T-helper 2 cell treated with Interferon-gamma antibody and Interleukin-4, amounts not matched to agents 5 μg/mL and 100 μg/mL, for 36 hours (primary cell): ENCODE measurements around the gene CPNE4.

Source experiments
- DNase-seq: peaks from one replicate; pipeline ENCODE4 v3.0.0; 2021; ENCODE audit warnings: low spot score
- H3K27ac Mint-ChIP-seq: one replicate; pipeline ENCODE4 v1.8.0; 2021; ENCODE audit warnings: mild to moderate bottlenecking, mixed read lengths
- H3K27me3 Mint-ChIP-seq: one replicate; pipeline ENCODE4 v1.8.0; 2021; ENCODE audit warnings: low read depth, mixed read lengths
- H3K36me3 Mint-ChIP-seq: one replicate; pipeline ENCODE4 v1.8.0; 2021; ENCODE audit warnings: low read depth, mixed read lengths
- H3K4me1 Mint-ChIP-seq: one replicate; pipeline ENCODE4 v1.8.0; 2021; ENCODE audit warnings: low read depth, mixed read lengths
- H3K4me3 Mint-ChIP-seq: one replicate; pipeline ENCODE4 v1.8.0; 2022; ENCODE audit warnings: mild to moderate bottlenecking, moderate library complexity, mixed read lengths
- H3K9me3 Mint-ChIP-seq: one replicate; pipeline ENCODE4 v1.8.0; 2021; ENCODE audit warnings: mixed read lengths

The CPNE4 gene

DNA sequence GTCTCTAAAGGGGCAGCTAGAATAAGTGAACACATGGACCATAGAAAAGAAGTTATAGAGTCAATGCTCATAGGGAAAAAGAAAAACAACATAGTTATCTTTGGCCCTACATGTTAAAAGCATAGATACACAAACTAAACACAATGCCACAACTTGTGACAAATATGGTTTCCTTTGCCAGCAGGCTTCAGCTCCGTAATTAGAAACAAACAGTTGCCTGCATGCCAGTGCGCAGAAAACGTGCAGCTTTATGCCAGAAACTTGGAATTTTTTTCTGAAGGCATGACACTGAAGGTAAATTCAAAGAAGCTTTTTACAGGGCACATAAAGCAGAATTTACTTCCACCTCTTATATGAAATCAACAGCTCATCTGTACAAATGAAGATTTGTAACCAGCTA lies 2.2 kb upstream of the CPNE4 start:
- no peak for DNase-seq
- Mint-ChIP-seq H3K36me3 (no peaks in the 10 kb centered on the region), H3K27me3 (peaks cover 31% of the 10 kb centered on the region), H3K9me3 (no peaks in the 10 kb centered on the region), H3K4me3 (no peak overlapping the region), H3K27ac (no peak overlapping the region), H3K4me1 (peaks cover 7% of the 10 kb centered on the region)

DNA sequence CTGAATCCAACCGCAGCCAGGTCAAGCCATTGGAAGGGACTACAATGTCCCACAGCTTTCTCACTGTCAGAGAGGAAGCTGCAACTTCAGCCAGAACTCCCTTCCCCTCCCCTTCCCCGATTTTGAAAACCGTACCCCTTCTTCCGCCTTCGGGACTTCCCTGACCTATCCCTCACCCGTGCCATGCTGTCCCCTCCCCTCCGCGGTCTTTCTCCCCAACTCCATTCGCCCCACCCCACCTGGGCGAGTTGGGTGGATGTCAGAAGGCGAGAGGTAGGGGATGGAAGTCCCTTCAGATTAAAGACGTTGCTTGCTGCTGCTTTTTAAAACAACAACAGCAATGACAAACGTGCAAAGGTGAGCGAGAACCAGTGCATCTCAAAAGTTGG lies 723 bp downstream of the CPNE4 start:
- Mint-ChIP-seq H3K36me3 (no peaks in the 10 kb centered on the region), H3K4me3 (no peak overlapping the region), H3K4me1 (peaks cover 7% of the 10 kb centered on the region), H3K27me3 (peaks cover 36% of the 10 kb centered on the region), H3K27ac (no peak overlapping the region), H3K9me3 (no peaks in the 10 kb centered on the region)
- DNase-seq = no peak

DNA sequence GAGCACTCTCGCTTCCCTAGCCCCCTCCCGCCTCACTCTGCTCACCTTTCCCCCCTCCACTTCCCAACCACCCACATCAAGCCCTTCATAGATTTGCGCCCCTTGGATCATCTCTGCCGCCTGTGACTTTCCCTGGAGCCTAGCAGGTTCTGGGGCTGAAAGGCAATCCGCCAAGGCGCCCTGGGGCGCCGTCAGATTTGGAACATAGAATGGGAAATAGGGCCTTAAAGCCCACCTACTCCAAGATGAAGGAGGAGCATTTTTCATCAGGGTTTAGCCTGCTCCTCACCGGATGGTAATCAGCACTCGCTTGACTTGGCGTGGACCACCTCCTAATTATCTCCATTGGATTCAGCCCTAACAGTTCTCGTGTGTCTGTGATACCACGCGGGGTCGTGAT lies 1.3 kb downstream of the CPNE4 start:
- Mint-ChIP-seq H3K36me3 (no peaks in the 10 kb centered on the region), H3K4me3 (no peak overlapping the region), H3K27ac (no peak overlapping the region), H3K9me3 (no peaks in the 10 kb centered on the region), H3K27me3 (peaks cover 36% of the 10 kb centered on the region), H3K4me1 (peaks cover 7% of the 10 kb centered on the region)
- no peak for DNase-seq

DNA sequence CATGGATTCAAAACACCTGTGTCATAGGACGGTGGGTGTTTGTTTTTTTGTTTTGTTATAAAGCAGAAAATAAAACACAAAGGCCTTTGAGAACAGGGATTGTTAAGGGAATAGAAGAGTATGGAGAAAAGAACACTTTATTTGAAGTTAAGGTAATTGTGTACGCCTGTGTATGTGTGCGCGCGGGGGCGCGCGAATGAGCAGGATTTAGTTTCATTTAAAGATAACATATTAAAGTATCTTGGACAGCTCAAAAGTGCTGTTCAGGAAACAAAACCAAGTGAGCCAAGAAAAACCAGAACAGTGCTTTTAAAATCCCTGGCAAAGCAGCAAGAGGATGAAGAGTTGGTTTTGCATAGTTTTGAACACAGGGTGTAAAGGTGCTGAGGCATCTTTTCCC lies 1.9 kb downstream of the CPNE4 start:
- peaks cover 36% of the 10 kb centered on the region for H3K27me3 Mint-ChIP-seq
- DNase-seq = no peak
- no peaks in the 10 kb centered on the region for H3K36me3 Mint-ChIP-seq
- peaks cover 7% of the 10 kb centered on the region for H3K4me1 Mint-ChIP-seq
- no peak overlapping the region for H3K4me3 Mint-ChIP-seq
- H3K27ac Mint-ChIP-seq = no peak overlapping the region
- H3K9me3 Mint-ChIP-seq = no peaks in the 10 kb centered on the region

DNA sequence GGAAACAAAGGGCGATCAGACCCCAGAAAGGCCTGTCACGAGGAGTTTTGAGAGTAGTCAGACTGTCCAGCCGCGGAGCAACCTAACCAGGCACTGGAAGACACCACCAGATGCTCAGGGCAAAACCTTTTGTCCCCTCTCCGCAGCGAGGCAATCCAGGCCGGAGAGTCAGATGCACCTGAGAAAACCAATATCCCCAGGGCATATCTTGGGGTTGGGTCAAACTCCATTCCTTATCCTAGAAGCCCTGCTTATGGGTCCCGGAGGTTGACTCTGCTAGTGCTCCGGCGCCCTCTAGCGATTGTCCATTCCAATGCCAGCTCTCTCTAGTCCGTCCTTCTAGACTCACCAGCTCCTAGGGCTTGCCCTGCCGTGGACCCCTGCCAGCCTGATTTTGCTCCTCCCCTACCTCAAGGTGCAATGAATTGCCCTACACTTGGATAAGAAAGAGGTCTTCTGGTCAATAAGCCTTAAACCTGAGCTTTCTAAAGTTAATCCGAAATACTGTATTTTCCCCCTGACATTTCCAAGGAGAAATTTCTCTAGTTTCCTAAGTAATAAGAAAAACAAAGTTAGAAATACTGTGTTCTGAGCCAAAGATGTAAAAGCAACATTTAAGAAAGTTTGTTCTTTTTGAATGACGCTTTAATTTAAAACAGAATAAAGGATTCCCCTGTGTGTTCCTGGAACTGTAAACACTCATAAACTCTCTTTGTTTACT lies 5.5 kb downstream of the CPNE4 start:
- Mint-ChIP-seq H3K9me3 (no peaks in the 10 kb centered on the region), H3K4me1 (peaks cover 3% of the 10 kb centered on the region), H3K36me3 (no peaks in the 10 kb centered on the region), H3K4me3 (no peak overlapping the region), H3K27ac (no peak overlapping the region), H3K27me3 (peaks cover 22% of the 10 kb centered on the region)
- peak; percentile 36 for DNase-seq

DNA sequence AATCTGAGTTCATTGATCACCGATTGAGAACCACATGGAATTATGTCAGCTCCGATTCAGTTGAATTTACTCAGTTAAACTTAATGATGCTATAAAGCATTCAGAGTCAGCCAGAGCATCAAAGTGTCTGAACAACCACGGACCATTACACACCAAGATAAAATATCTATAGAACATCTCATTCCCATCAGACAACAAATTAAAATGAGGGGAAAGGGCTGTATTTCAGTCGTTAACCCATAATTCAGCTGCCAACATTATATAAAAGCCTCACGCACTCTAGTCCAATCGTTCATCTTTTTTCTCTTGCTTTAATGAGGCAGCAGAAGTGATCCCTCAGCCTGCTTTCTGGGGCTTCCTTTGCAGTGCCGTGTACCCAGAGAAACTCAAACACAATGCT lies 11.9 kb downstream of the CPNE4 start:
- no peak overlapping the region for H3K4me3 Mint-ChIP-seq
- H3K9me3 Mint-ChIP-seq = no peaks in the 10 kb centered on the region
- DNase-seq = no peak
- no peaks in the 10 kb centered on the region for H3K27me3 Mint-ChIP-seq
- H3K27ac Mint-ChIP-seq = no peak overlapping the region
- H3K36me3 Mint-ChIP-seq = no peaks in the 10 kb centered on the region
- H3K4me1 Mint-ChIP-seq = no peaks in the 10 kb centered on the region

DNA sequence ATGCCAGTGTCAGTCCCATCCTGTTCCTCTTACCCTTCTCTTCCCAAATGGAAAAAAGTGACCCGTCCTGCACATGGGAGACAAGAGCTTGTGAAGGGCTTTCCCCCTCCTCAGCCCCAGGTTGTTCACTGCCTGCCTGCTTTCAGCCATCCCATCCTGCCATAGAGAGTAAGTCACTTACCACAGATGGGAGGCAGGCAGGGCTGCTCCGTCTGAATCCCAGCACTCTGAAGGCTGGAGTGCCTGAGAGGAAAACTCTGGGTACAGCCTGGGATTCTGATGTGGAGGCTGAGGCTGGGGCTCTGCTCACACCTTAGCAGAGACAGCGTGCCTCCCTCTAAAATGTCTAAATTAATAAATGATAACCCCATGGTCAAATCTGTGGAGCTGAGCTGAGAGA lies 14.8 kb downstream of the CPNE4 start:
- no peak overlapping the region for H3K4me3 Mint-ChIP-seq
- no peak overlapping the region for H3K27ac Mint-ChIP-seq
- H3K36me3 Mint-ChIP-seq = no peaks in the 10 kb centered on the region
- no peak for DNase-seq
- peaks cover 3% of the 10 kb centered on the region for H3K27me3 Mint-ChIP-seq
- H3K9me3 Mint-ChIP-seq = no peaks in the 10 kb centered on the region
- no peaks in the 10 kb centered on the region for H3K4me1 Mint-ChIP-seq

DNA sequence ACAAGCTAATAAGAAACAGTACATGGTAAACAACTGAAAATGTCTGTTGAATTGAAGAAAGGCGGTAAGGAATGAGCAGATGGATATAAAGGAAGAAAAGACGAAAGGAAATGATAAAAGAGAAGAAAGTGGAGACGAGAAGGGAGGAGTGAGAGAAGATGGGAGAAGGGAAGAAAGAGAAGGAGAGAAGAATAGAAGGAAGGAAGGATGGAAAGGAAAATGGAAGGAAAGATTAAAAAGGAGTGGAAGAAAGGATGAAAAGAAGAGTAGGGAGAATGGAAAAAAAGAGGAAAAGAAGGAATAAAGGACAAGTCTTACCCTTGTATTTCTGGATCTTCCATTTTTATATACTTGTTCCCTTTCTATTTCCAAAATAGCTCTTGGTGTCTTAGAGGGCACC lies 17.7 kb downstream of the CPNE4 start:
- Mint-ChIP-seq H3K27ac (no peak overlapping the region), H3K9me3 (no peaks in the 10 kb centered on the region), H3K27me3 (peaks cover 3% of the 10 kb centered on the region), H3K36me3 (no peaks in the 10 kb centered on the region), H3K4me3 (no peak overlapping the region), H3K4me1 (no peaks in the 10 kb centered on the region)
- no peak for DNase-seq

DNA sequence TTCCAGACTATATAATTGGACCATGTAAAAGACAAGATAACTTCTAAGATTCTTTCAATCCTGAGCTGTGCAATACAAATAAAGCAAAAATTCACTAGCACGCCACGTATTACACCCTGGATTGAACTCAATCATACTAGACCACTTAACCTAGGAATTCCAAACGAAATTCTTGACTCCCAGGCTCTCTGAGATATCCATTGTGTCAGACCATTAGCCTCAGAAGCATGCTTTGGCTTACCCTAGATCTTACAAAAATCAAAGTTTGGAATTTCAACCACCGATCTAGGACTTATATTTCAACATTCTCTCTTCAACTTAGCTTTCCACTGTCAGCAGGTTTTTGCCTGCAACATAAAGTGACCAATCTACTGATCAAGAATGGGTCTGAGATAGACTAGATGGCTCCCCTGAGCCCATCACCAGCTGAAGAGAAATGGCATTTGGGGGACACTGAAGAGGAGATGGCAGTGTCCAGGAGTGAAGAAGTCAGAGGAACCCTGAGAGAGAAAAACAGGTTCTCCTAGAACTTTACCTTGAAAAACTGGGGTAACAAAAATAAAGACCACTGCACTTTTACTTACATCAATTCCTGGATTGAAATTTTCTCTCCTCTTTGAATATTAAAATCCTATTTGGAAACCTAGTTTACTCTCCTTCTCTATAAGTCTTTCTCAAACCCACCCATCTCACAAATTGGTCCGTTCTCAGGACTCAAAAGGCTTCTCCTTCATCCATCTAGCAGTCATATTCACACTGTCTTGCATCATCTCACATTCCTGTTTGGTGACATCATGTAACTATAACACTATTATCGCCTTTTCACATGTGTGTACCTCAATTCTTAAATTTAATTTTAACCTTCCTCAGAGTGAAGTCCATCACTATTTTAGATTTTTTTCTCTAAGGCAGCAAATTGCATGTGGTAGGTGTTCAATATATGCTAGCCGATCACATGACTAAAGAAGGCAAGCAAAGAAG lies 18.5 kb downstream of the CPNE4 start:
- Mint-ChIP-seq H3K27ac (no peak overlapping the region), H3K36me3 (no peaks in the 10 kb centered on the region), H3K9me3 (no peaks in the 10 kb centered on the region), H3K27me3 (peaks cover 3% of the 10 kb centered on the region), H3K4me3 (no peak overlapping the region), H3K4me1 (no peaks in the 10 kb centered on the region)
- no peak for DNase-seq

DNA sequence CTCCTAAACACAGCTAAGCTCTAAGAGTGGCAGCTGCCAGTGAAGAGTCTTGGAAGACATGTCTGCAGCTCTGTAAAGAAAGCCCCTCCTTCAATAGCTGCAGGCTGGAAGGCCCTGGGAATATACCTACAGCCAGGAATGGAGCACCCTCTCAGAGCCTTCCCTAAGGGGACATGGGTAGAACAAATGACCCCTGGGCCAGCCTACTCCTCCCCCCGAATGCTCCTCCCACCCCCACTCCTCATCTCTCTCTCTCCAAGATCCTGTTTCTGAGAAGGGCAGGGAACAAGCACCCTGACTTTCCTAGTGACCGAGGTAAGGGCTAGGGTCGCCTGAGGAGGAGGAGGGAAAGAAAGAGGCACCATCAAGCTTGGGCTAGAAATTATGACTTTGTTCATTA lies 20.7 kb downstream of the CPNE4 start:
- Mint-ChIP-seq H3K4me3 (no peak overlapping the region), H3K9me3 (no peaks in the 10 kb centered on the region), H3K27ac (no peak overlapping the region), H3K36me3 (no peaks in the 10 kb centered on the region), H3K27me3 (peaks cover 3% of the 10 kb centered on the region), H3K4me1 (no peaks in the 10 kb centered on the region)
- DNase-seq = no peak

DNA sequence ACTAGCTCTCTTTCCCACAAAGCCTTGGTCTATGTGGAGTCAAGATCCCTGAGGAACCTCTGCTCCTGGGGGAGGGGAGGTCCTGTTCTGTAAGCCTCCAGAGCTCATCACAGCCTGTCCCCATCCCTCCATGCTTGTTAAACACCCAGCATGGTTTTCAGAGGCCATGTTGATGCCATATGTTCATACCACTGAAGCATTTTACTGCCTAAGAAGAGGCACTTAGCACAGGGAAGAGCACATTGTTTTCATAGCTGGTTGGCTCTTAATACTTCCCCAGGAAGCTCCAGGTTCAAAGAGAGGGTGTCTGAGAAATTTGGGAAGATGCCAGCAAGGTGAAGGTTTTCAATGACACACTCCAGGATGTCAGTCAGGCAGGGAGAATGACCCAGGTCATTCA lies 25.6 kb downstream of the CPNE4 start:
- Mint-ChIP-seq H3K27ac (no peak overlapping the region), H3K27me3 (no peaks in the 10 kb centered on the region), H3K36me3 (no peaks in the 10 kb centered on the region), H3K9me3 (no peaks in the 10 kb centered on the region), H3K4me3 (no peak overlapping the region), H3K4me1 (no peaks in the 10 kb centered on the region)
- no peak for DNase-seq

DNA sequence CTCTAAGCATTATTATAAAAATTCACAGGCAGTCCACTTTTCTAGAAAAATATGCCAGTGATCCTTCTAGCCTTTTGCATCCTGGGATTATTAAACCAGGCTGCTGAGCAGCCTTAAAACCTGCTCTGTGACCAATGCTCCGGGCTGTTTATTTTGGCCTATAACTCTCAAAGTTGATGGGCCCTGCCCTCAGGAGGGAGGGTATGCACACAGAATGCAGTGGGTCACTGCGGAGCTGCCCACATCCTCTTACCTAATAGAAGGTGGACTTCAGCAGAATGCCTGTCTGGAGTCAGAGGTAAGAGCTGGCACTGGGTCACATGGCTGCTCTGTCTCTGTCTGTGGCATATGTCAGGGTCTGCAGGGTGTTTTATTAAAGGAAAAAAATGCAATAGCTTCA lies 26.0 kb downstream of the CPNE4 start:
- DNase-seq = no peak
- Mint-ChIP-seq H3K36me3 (no peaks in the 10 kb centered on the region), H3K27me3 (no peaks in the 10 kb centered on the region), H3K27ac (no peak overlapping the region), H3K4me3 (no peak overlapping the region), H3K4me1 (no peaks in the 10 kb centered on the region), H3K9me3 (no peaks in the 10 kb centered on the region)

DNA sequence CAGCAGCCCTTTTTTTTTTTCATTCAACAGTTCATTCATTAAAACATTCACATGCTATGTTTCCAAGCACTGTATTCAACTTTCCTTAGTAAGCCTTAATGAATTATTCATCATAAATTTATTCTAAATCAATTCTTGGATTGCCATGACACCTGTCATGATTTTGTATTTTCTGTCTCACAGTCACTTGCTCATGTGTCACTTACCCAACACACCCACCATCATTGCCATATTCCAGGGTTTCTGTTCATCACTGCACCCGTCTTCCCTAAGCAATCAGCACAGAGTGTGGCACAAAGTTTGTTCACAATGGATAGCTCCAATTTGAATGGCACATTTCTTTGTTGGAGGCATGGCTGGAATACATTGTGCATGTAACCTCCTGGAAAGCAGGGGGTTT lies 27.2 kb downstream of the CPNE4 start:
- Mint-ChIP-seq H3K27ac (no peak overlapping the region), H3K4me3 (no peak overlapping the region), H3K4me1 (no peaks in the 10 kb centered on the region), H3K9me3 (no peaks in the 10 kb centered on the region), H3K27me3 (no peaks in the 10 kb centered on the region), H3K36me3 (no peaks in the 10 kb centered on the region)
- no peak for DNase-seq

DNA sequence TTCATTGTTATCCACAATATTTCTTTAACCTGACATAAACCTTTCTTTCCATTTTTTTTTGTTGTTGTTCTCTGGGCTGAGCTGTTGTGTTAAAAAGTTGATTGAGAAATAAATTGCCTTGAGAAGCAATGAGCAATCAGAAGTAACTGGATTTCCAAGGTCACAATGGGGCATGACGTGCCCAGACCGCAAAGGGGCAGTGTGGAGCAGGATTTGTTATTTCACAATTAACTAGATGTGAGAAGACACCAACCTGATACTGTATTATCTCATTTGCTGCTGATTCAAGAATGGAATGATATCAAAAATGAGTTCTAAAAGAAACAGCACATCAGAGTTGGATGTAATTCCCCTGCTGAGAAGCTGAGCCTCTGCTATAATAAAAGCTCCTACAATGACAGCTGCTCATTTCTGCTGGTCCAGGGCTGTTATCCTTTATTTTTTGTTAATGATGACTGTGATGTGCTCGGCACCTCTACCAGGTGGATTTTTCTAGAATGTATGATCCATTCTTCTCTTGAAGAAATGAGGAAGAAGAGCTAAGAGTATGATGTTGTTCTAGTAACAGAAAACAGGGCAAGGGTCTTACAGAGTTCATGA lies 28.1 kb downstream of the CPNE4 start:
- Mint-ChIP-seq H3K27me3 (no peaks in the 10 kb centered on the region), H3K4me3 (no peak overlapping the region), H3K9me3 (no peaks in the 10 kb centered on the region), H3K36me3 (no peaks in the 10 kb centered on the region), H3K4me1 (no peaks in the 10 kb centered on the region), H3K27ac (no peak overlapping the region)
- no peak for DNase-seq
